ENCODE measurements around the gene TDRD3.
A peak's percentile ranks its signal among the peaks of the same experiment; 100 is the strongest.

TDRD3 gene

GRCh38 chr13:60379837-60380565, 17.0 kb upstream of the TDRD3 start:
- no peaks in the 10 kb centered on the region for H3K27me3 ChIP-seq (ENCODE audit: control insufficient read depth, low read length)
- H3K4me2 ChIP-seq (ENCODE audit: low read length), result no peak overlapping the region
- no peak overlapping the region for H3K27ac ChIP-seq (ENCODE audit: low read depth, low read length)
- no peaks in the 10 kb centered on the region for H3K9me3 ChIP-seq (ENCODE audit: control insufficient read depth, insufficient read depth, low read length)
- H4K20me1 ChIP-seq (ENCODE audit: control insufficient read depth, insufficient read depth, low read depth, low read length), result no peaks in the 10 kb centered on the region
- H3F3A ChIP-seq (ENCODE audit: control insufficient read depth, insufficient read depth), result no peaks in the 10 kb centered on the region
- H3K36me3 ChIP-seq (ENCODE audit: control insufficient read depth, low read length), result no peaks in the 10 kb centered on the region
- no peaks in the 10 kb centered on the region for H3K4me1 ChIP-seq (ENCODE audit: control insufficient read depth, low read length)
- no peaks in the 10 kb centered on the region for H3K79me2 ChIP-seq (ENCODE audit: control insufficient read depth, low read length)
- no peaks in the 10 kb centered on the region for H3K9me2 ChIP-seq (replicated peaks; ENCODE audit: control insufficient read depth, low read length)
- H3K4me3 ChIP-seq (ENCODE audit: low read length), result no peak overlapping the region
- TF ChIP-seq, protein P1, sequence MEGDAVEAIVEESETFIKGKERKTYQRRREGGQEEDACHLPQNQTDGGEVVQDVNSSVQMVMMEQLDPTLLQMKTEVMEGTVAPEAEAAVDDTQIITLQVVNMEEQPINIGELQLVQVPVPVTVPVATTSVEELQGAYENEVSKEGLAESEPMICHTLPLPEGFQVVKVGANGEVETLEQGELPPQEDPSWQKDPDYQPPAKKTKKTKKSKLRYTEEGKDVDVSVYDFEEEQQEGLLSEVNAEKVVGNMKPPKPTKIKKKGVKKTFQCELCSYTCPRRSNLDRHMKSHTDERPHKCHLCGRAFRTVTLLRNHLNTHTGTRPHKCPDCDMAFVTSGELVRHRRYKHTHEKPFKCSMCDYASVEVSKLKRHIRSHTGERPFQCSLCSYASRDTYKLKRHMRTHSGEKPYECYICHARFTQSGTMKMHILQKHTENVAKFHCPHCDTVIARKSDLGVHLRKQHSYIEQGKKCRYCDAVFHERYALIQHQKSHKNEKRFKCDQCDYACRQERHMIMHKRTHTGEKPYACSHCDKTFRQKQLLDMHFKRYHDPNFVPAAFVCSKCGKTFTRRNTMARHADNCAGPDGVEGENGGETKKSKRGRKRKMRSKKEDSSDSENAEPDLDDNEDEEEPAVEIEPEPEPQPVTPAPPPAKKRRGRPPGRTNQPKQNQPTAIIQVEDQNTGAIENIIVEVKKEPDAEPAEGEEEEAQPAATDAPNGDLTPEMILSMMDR (IDR thresholded peaks at IDR 0.05; ENCODE audit: low read depth, low read length, poor library complexity, severe bottlenecking), result peak; percentile 37
- TF ChIP-seq EZH2phosphoT487 (IDR thresholded peaks at IDR 0.05; ENCODE audit: borderline replicate concordance, low read length), result no peak

GRCh38 chr13:60384911-60385310, 12.1 kb upstream of the TDRD3 start:
- TF ChIP-seq EZH2phosphoT487 (IDR thresholded peaks at IDR 0.05; ENCODE audit: borderline replicate concordance, low read length), result no peak
- TF ChIP-seq, protein P1 (IDR thresholded peaks at IDR 0.05; ENCODE audit: low read depth, low read length, poor library complexity, severe bottlenecking), result no peak
- Histone ChIP-seq H3K36me3 (ENCODE audit: control insufficient read depth, low read length) (no peaks in the 10 kb centered on the region), H3K27ac (ENCODE audit: low read depth, low read length) (no peak overlapping the region)

GRCh38 chr13:60386250-60386649, 10.8 kb upstream of the TDRD3 start:
- H3F3A ChIP-seq (ENCODE audit: control insufficient read depth, insufficient read depth), result no peaks in the 10 kb centered on the region
- no peak overlapping the region for H3K4me3 ChIP-seq (ENCODE audit: low read length)
- H3K36me3 ChIP-seq (ENCODE audit: control insufficient read depth, low read length), result no peaks in the 10 kb centered on the region
- no peaks in the 10 kb centered on the region for H4K20me1 ChIP-seq (ENCODE audit: control insufficient read depth, insufficient read depth, low read depth, low read length)
- H3K27me3 ChIP-seq (ENCODE audit: control insufficient read depth, low read length), result no peaks in the 10 kb centered on the region
- no peak overlapping the region for H3K4me2 ChIP-seq (ENCODE audit: low read length)
- TF ChIP-seq EZH2phosphoT487 (IDR thresholded peaks at IDR 0.05; ENCODE audit: borderline replicate concordance, low read length), result no peak
- TF ChIP-seq, protein P1 (IDR thresholded peaks at IDR 0.05; ENCODE audit: low read depth, low read length, poor library complexity, severe bottlenecking), result no peak
- H3K9me3 ChIP-seq (ENCODE audit: control insufficient read depth, insufficient read depth, low read length), result no peaks in the 10 kb centered on the region
- H3K4me1 ChIP-seq (ENCODE audit: control insufficient read depth, low read length), result no peaks in the 10 kb centered on the region
- no peaks in the 10 kb centered on the region for H3K79me2 ChIP-seq (ENCODE audit: control insufficient read depth, low read length)
- H3K9me2 ChIP-seq (replicated peaks; ENCODE audit: control insufficient read depth, low read length), result no peaks in the 10 kb centered on the region
- H3K27ac ChIP-seq (ENCODE audit: low read depth, low read length), result no peak overlapping the region

More at GRCh38 chr13:60384911-60385310, 12.1 kb upstream of the TDRD3 start:
- H3K9me2 ChIP-seq (replicated peaks; ENCODE audit: control insufficient read depth, low read length), result no peaks in the 10 kb centered on the region
- H3F3A ChIP-seq (ENCODE audit: control insufficient read depth, insufficient read depth), result no peaks in the 10 kb centered on the region
- H3K79me2 ChIP-seq (ENCODE audit: control insufficient read depth, low read length), result no peaks in the 10 kb centered on the region
- H3K4me1 ChIP-seq (ENCODE audit: control insufficient read depth, low read length), result no peaks in the 10 kb centered on the region
- no peak overlapping the region for H3K4me3 ChIP-seq (ENCODE audit: low read length)
- no peaks in the 10 kb centered on the region for H3K9me3 ChIP-seq (ENCODE audit: control insufficient read depth, insufficient read depth, low read length)
- no peaks in the 10 kb centered on the region for H3K27me3 ChIP-seq (ENCODE audit: control insufficient read depth, low read length)
- no peak overlapping the region for H3K4me2 ChIP-seq (ENCODE audit: low read length)
- H4K20me1 ChIP-seq (ENCODE audit: control insufficient read depth, insufficient read depth, low read depth, low read length), result no peaks in the 10 kb centered on the region
